HG03521 (cell line): ENCODE data around the gene SLC47A2.
"Not testable (repeated sequence)": the region's sequence is repeated elsewhere in the genome, so short reads cannot be mapped to it uniquely, and the experiment has no call there.

Experiments used
- ATAC-seq: cut with Tn5 transposase; IDR thresholded peaks from one replicate; pipeline ENCODE4 v1.9.1; 2021; ENCODE audit warnings: mild to moderate bottlenecking, moderate library complexity; ENCODE audit not compliant: unreplicated experiment

Gene SLC47A2, protein sequence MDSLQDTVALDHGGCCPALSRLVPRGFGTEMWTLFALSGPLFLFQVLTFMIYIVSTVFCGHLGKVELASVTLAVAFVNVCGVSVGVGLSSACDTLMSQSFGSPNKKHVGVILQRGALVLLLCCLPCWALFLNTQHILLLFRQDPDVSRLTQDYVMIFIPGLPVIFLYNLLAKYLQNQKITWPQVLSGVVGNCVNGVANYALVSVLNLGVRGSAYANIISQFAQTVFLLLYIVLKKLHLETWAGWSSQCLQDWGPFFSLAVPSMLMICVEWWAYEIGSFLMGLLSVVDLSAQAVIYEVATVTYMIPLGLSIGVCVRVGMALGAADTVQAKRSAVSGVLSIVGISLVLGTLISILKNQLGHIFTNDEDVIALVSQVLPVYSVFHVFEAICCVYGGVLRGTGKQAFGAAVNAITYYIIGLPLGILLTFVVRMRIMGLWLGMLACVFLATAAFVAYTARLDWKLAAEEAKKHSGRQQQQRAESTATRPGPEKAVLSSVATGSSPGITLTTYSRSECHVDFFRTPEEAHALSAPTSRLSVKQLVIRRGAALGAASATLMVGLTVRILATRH

GRCh38 chr17:19716108-19717030, at the start of gene SLC47A2:
SLC47A2 (minus strand) TSS chr17:19716584; CDS start chr17:19716555, 29 bp downstream.
- ATAC-seq = no peak

- ATAC-seq = no peak
Observed at GRCh38 chr17:19766016-19766415, 49.6 kb upstream of the SLC47A2 start.

DNA sequence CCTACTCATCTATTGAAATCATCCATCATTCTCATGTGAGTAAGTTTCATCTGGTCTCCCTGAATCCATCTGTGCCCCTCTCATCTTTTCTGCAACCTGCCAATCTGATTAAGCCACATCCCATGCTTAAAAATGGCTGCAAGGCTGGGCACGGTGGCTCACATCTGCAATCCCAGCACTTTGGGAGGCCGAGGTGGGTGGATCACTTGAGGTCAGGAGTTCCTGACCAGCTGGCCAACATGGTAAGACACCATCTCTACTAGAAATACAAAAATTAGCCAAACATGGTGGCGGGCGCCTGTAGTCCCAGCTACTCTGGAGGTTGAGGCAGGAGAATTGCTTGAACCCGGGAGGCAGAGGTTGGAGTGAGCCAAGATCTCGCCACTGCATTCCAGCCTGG, 47.6 kb upstream of the SLC47A2 start:
- not testable (repeated sequence) for ATAC-seq

GRCh38 chr17:19763416-19763815, 47.0 kb upstream of the SLC47A2 start:
- no peak for ATAC-seq

DNA sequence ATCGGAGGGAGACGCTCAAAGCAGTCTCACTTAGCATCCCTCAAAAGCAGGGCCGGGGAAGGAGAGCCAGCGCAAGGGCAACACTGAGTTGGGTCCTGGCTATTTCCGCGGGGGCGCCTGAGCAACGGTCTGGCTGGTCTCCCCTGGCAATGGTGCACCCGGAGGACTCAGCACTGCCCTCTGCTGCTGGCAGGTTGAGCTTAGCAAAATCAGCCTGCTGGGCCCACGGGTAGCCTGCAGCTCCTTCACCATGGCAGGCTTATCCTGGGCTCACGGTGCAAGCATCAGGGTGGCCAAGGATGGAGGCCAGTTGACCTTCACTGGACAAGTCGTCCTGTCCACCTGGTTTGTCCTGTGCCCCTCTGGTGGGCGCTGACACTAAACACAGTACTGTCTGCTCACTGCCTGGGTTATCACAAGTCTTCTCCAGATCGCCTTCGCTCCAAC, 46.2 kb upstream of the SLC47A2 start:
- no peak for ATAC-seq

DNA sequence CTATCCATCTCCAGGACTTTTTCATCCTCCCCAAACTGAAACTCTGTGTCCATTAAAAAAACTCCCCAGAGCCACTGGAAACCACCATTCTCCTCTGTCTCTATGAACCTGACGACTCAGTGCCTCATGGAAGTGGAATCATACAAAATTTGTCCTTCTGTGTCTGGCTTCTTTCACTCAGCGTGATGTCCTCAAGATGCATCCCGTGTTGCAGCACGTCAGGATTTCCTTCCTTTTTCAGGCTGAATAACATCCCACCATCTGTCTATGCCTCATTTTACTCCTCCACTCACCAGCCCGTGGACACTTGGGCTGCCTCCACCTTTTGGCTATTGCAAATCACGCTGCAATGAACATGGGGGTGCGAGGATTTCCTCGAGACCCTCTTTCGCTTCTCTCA, 44.4 kb upstream of the SLC47A2 start:
- ATAC-seq = no peak

GRCh38 chr17:19759568-19760549, 43.5 kb upstream of the SLC47A2 start:
- no peak for ATAC-seq

GRCh38 chr17:19757536-19758180, 41.3 kb upstream of the SLC47A2 start:
- no peak for ATAC-seq

GRCh38 chr17:19756546-19756945, 40.2 kb upstream of the SLC47A2 start:
- ATAC-seq = no peak

DNA sequence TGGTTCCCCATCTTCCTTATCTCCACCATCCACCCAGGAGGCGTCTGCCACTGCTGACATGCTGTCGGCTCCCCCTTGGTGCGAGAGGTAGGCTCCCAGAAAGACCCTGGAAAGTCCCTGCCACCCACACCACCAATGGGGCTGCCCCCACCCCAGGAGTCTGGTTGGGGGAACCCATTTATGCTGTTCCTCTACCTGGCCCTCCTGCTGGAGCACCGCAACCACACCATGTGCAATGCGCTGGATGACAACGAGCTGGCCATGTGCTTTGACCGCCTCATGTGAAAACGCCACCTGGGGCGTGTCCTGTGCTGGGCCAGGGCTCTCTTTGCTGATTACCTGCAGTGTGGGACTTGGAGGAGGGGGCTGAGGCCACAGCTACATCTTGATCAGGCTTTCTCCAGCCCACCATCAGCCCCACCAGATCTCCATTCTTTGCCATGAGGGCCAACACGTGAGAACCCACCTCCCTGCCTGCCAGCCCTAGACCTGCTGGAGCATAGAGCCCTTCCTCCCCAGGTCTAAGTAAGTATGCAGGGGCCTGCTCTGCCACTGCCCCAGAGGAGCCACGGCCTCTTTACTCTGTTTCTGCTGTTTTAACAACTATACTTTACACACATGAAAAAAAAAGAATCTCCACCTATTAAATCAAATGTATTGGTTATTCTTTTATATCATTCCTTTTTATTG, 39.6 kb upstream of the SLC47A2 start:
- no peak for ATAC-seq

- ATAC-seq = no peak
Observed at GRCh38 chr17:19755392-19755791, 39.0 kb upstream of the SLC47A2 start.

DNA sequence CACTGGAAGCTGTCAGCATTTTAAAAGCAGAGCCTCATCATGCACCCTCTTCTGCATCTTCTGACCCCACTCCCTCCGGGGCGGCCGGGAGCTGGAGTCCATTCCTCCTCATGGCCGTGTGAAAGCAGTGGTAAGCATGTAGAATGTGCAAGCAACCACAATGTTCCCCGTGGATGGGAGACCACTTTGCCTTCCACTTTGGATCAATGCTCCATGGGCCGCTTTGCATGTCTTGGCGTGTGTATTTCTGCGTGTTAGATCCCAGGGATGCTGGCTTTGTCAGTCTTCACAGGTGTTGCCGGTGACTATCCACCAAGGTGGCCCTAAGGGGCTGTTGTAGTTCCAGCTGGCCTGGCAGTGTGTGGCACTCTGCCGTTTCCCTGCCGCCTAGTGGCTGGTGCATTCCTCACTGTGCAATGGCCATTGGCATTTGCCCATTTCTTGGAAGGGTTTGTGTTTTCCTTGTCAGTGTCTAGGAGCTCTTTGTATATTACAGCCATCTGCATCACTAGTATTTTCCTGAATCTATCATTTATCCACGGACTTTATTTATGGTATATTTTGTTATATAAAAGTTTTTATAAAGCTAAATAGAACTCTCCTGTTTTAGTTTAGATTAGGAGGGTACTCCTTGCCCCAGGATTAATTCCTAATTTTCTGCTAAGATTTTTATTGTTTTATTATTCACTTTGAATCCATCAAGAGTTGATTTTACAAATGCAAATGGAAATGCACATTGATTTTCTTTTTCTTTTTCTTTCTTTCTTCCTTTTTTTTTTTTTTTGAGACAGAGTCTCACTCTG, 37.5 kb upstream of the SLC47A2 start:
- no peak for ATAC-seq

GRCh38 chr17:19753051-19753509, 36.7 kb upstream of the SLC47A2 start:
- ATAC-seq = no peak

- no peak for ATAC-seq
Observed at GRCh38 chr17:19752216-19753050, 36.0 kb upstream of the SLC47A2 start.

DNA sequence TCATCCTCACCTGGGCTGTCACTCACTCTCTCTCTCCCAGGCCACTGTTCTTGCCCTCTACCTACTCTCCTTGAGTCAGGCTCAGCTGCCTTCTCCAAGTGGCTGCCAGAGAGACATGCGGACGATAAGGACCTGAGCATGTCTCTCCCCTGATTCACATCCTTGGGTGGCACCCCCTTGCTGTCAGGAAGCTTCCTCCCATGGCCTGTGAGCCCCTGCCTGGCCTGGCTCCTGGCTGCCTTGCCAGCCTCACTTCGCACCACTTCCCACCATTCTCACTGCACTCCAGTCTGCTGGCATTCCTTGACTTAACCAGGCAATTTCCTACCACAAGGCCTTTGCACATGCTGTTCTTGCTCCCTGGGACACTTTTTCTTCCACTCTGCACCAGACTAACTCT, 34.5 kb upstream of the SLC47A2 start:
- ATAC-seq = no peak

DNA sequence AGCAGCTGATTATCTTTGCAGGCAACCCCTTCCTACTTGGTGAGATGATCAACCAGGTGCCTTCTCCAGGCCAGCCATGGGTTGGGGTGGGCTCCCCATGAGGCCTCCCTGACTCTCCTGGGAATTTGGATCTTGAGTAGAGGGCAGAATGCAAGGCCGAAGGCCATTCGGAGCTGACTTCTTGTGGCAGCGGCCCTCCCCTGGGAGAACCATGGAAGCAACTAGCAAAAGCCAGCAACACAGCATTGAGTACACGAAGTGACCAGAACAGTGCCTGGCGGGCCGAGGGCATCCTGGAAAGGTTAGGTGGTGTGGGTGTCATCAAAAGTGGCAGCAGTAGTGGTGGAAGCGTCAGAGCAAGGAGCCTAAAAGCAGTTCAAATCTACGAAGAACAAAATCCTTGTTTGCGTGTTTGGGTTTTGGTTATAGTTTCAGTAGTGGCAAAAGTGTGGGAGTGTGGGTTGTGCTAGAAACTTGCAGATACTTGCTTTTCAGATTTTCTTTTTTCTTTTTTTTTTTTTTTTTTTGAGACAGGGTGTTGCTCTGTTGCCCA, 33.7 kb upstream of the SLC47A2 start:
- no peak for ATAC-seq

GRCh38 chr17:19748807-19749193, 32.4 kb upstream of the SLC47A2 start:
- no peak for ATAC-seq
